ENCODE measurements around the gene ZBTB17.

DNA sequence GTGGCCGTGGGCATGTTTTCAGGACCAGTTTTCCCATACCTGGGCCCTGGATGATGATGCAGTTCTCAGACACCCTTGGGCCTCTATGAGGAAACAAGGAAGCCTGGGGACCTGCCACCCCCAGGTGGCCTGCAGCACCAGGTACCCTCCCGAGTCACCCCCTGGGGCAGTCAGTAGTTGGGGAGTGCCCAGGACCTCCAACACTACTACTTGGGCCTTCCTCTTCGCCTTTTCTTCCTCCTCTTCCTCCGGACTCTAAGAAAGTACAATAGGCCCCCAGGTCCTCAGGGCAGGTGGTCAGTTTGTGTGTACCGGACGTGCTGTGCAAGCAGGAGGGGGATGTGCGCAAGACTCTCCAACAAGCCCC is 16.3 kb upstream of the ZBTB17 start:
- TF ChIP-seq, protein P1, sequence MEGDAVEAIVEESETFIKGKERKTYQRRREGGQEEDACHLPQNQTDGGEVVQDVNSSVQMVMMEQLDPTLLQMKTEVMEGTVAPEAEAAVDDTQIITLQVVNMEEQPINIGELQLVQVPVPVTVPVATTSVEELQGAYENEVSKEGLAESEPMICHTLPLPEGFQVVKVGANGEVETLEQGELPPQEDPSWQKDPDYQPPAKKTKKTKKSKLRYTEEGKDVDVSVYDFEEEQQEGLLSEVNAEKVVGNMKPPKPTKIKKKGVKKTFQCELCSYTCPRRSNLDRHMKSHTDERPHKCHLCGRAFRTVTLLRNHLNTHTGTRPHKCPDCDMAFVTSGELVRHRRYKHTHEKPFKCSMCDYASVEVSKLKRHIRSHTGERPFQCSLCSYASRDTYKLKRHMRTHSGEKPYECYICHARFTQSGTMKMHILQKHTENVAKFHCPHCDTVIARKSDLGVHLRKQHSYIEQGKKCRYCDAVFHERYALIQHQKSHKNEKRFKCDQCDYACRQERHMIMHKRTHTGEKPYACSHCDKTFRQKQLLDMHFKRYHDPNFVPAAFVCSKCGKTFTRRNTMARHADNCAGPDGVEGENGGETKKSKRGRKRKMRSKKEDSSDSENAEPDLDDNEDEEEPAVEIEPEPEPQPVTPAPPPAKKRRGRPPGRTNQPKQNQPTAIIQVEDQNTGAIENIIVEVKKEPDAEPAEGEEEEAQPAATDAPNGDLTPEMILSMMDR (IDR thresholded peaks at IDR 0.05), result no peak
- TF ChIP-seq POLR2A (IDR thresholded peaks at IDR 0.05), result no peak
